Measurements from ENCODE around the gene SEL1L3.
"Not testable (repeated sequence)": the region's sequence is repeated elsewhere in the genome, so short reads cannot be mapped to it uniquely, and the experiment has no call there.

The SEL1L3 gene

DNA sequence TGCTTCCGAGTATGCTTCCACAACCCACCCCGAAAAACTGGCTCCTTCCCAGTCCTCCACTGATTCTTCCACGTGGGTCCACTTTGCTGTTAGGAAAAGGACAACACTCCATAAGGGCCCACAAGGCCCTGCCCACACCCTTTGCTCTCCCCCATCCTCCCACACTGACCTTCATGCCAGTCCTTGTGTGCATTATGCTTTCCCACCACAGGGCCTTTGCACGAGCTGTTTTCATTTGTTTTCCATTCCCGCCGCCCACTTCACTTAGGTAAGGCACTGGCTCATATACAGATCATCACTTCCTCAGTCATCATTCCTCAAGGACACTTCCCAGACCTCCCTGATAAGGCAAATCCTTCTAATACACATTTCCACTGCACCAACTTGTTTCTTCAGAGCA lies 16.8 kb upstream of the SEL1L3 start:
- DNase-seq (ENCODE audit: low spot score): no peak

DNA sequence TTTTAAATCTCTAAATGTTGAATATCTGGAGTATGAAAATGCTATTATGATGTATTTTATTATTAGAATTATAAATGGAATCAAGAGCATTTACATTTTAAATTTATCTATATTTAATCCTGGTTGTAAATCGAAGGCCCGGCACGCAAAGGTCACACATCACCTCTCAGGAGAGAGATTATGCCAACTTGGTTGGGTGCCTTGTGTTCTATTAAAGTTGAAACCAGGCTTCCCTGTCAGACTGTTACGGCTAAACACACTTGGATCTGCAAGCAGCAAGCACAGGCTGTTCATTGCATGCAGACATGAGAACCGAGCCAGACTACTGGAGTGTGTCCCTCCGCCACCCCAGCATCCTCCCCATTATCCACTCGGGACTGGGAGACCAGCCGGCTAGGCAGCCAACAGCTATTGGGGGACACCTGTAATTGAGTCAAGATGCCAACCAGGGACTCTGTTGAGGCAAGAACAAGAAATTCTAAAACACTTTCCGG lies 16.4 kb upstream of the SEL1L3 start:
- DNase-seq (ENCODE audit: low spot score): no peak

DNA sequence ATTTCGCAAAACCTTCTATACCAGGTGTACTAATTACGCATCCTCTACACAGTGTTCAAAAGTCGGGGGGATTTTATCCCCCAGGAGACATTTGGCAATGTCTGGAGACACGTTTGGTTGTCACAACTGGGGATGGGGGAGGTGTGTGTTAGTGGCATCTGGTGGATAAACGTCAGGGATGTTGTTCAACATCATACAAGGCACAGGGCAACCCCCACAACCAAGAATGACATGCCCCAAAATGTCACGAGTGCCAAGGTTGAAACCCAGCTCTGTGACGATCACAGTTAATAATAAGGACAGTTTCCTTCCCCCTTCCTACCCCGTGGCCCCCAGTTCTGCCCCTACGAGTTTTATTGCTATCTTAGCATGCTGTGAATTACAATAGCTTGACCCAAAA lies 15.9 kb upstream of the SEL1L3 start:
- no peak for DNase-seq (ENCODE audit: low spot score)

DNA sequence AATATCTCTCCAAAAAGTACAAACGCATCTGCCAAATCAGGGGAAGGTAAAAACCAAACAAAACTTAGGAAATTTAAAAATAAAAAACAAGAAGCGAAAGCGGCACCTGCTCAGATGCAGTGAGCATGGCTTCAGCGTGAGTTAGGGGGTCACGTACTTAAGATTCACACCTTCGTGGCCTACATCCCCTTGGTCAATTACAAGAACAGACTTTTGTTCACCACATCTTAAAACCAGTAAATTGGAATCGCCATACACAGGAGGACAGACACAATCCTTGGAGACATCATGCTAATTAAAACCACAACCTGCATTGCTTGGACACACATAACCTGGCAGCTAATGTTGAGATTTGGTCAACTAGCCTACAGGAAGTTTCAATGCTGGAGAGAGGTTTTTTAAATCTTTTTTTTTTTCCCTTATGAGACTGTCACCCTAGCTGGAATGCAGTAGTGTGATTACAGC lies 12.5 kb upstream of the SEL1L3 start:
- no peak for DNase-seq (ENCODE audit: low spot score)

DNA sequence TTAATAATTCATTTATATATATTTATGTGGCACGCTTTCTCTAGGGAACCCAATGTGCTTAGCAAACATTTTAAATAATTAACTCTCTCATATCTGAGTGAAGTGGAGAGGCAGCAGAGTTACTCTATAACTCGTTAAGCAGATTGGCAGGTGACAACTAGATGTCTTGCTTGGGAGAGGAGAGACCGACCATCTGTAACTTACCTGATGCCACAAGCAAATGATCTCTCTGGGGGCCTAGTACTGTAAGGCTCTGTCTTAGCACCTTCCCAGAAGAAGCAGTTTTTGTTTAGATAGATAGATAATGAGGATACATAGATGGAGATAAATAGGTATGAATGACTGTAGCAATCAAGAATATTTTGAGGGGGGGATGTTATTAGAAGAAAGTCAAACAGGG lies 11.9 kb upstream of the SEL1L3 start:
- DNase-seq (ENCODE audit: low spot score): no peak

DNA sequence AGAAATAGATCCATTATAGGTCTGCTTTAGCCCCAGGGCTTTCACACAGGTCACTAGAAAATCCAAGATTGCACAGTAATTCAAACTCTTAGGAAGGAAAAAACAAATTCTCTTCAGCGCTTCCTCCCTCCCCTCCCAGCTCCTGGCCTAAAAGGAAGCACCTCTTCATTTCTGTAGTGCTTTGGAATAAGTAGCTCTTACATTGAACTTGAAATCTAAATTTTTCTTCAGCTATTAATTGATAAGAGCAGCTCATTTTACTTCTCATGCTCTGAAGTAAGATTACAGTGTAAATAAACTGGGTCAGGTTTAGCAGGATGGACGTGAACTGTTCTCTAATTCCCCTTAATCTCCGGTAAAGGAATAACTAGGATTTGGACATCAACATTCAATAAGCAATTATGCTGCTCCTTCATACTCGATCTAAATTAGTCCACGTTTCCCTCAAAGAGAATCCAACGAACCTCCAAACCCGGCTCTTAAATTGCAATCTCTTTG lies 10.9 kb upstream of the SEL1L3 start:
- DNase-seq (ENCODE audit: low spot score): no peak

DNA sequence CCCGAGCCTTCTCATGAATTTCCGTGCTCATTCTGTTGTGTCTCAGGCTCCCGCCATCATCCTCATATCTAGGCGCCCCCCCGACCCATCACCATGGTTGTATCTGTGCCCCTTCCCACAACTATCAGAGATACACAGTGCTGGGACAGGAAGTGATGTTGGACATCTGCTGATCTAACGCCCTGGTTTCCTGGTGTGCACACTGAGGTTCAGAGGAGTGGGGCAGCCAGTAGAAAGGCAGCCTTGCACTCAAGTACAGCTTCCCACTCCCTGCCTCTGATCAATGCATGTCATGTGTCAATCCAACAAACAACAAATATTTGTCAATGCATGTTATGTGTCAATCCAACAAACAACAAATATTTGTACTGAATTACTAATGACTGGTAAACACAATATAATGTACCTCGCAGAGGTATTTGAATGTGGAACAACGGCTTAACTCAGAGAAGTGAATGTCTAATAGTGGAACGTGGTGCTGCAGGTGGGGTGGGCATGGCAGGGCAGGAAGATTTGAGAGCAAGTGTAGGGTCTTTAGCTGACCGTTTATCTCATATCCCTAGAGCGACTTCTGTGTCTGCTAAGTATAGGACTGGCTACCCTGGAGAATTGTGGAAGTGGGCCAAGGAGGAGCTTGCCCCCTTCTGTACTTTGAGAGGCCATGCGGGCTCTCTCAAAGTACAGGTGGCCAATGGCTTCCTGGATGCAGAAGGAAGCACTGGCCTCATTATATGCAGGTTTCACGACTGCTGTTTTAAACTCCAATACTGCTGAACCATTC lies 10.3 kb upstream of the SEL1L3 start:
- DNase-seq (ENCODE audit: low spot score): no peak

DNA sequence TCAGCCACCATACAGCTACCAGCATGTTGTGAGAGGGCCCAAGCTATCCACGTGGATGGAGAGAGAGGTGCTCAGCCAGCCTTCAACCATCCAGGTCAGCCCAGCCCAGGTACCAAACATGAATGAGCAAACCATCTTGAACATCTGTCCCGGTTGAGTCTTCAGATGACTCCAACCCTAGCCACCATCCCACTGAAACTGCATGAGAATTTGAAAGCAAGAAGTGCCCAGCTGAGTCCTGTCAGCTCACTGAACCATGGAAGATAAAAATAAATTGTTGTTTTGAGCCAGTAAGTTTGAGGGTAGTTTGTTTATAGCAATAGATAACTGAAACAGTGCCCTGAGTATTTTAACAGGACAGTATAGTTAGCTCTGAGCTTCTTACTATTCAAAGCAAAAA lies 7.3 kb upstream of the SEL1L3 start:
- DNase-seq (ENCODE audit: low spot score): no peak

- no peak for DNase-seq (ENCODE audit: low spot score)
Observed at GRCh38 chr4:25867781-25868294, 5.0 kb upstream of the SEL1L3 start.

DNA sequence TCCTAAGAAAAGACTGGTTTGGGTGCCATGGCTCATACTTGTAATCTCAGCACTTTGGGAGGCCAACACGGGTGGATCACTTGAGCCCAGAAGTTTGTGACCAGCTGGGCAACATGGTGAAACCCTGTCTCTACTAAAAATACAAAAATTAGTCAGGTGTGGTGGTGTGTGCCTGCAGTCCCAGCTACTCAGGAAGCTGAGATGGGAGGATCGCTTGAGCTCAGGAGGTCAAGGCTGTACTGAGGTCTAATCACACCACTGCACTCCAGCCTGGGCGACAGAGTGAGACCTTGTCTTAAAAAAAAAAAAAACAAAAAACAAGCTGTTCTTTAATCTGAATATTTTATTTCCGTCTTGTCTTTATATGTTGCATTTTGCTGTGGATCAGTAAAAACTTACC lies 3.6 kb upstream of the SEL1L3 start:
- not testable (repeated sequence) for DNase-seq (ENCODE audit: low spot score)

GRCh38 chr4:25865586-25865985 lies 2.8 kb upstream of the SEL1L3 start:
- DNase-seq (ENCODE audit: low spot score): peak; percentile 93

DNA sequence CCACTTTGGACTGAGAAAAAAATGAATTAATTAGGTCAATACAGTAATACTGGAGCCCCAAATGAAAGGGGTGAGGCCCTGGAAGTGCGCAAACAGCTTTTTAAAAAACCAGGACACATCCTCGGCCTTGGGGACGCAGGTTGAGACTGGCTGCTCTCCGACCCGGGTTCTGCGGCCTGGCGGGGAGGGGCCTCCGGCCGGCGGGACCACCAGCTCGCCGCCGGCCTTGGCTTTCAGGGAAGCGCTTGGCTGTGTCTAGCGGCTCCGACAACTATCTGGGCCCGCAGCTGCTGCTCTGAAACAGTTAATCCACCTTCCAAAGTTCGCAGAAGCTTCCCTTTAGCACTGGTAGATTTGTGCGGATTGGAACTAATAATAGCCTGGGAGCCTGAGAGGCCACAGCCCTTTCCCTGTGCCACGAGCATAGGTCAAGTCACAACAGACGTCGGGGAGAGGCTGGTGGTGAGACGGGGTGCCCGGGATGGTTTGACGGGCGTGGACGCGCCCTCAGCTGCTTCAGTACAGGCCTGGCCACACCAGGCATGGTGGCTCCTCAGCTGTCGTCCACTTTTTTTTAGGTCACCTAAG lies 1.1 kb upstream of the SEL1L3 start:
- no peak for DNase-seq (ENCODE audit: low spot score)

- peak; percentile 53 for DNase-seq (ENCODE audit: low spot score)
Observed at GRCh38 chr4:25863347-25863784, 578 bp upstream of the SEL1L3 start.

- no peak for DNase-seq (ENCODE audit: low spot score)
Observed at GRCh38 chr4:25861951-25862410, 807 bp downstream of the SEL1L3 start.

- no peak for DNase-seq (ENCODE audit: low spot score)
Observed at GRCh38 chr4:25861280-25861950, 1.4 kb downstream of the SEL1L3 start.

DNA sequence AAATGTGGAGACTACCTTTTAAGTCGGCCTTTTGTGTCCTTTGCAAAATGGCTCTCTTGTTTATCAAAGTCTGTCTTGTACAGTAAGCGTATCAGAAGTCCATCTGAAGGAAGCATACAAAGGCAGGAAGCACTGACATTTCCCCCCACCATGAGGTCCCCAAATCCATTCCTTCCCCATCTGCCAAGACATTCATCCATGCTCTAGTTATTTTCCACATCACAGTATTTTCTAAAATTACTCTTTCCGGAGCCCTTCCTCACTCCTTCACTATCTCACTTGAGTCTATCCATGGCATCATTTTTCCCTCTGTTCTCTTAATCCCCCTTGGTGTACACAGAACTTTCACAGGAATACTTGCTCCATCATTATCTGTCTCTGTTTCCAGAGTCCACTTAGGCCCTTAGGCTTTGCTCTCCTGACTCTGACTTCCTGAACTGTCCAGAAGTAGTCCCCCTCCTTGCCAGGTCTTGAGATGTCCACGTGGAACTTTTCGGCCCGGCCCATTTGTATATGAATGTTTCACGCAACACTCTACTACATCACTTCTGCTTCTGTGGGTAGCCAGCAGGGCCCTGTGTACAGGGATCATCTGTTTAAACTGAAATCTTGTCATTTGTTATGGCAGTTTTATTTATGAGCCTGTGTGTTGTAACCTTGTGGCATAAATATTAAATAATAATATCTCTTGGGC lies 2.1 kb downstream of the SEL1L3 start:
- DNase-seq (ENCODE audit: low spot score): no peak

DNA sequence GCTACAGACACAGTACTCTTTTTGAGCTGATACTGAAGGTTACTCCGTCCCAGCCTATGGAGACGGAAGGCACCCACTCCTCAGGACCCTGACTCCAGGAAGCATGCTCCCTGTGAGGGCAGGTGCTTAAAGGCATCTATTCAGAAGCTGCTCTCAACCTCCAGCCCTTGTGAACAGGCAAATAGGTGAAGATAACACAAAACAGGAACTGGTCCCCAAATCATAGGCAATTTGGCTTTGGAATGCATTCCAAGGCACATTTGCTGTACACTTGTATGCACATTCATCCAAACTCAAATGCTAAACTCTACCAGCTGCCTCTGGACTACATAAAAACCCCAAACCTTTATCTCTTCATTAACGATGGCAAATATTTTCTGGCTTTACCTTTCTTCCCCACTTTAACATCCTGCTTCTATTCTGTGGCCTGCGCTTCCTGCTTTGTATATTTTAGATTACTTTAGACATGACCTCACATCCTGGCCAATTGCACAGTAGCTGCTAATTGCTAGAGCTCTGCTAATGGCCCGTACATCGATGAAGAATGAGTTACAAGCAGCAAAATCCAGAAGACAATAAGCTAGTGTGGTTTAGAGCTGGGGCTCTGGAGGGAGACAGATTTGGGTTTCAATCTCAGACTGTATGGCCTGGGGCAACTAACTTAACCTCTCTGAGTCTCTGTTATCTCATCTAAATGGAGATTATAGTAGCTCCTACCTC lies 3.2 kb downstream of the SEL1L3 start:
- DNase-seq (ENCODE audit: low spot score): no peak

DNA sequence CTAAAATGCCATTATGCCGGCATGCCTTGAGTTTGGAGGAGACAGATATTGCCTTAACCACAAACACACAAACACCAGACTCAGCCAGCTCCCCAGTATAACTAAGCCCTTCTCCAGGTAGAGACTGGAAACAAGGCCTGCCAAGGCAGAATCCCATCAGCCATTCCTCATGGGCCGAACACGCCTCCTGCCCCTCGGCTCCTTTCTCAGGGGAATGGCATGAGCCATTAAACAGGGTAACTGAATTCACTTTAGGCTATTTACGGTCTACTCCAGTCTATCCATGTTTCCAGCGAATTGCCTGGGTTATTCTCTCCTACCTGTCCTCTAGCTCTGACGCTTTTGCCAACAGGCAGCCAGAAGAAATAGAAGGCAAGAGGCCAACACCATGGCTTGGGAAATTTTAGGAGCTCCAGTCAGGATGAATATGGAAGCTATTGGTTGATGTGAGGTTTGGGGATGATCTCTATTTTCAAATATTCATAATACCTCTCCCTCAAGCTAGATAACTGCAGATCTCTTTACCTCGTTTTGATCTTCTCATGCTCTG lies 4.9 kb downstream of the SEL1L3 start:
- DNase-seq (ENCODE audit: low spot score): no peak

GRCh38 chr4:25857403-25857802 lies 5.4 kb downstream of the SEL1L3 start:
- no peak for DNase-seq (ENCODE audit: low spot score)

DNA sequence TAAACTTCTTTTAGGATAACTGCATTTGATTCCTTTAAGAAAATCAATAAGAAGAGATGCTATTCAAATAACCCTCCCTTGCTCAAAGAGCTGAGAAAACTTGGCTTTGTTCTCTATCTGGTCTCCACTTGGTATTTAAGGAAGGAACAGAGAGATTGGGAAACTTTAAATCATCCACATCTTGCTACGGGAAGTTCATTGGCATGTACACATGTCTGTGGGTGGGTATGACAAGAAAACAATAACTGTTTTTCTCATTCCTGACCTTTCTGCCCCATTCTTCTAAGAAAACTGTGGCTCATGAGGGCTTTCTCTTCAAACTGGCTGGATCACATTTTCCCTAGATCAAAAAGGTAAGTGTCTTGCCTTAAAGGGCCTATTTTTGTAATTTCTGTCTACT lies 6.0 kb downstream of the SEL1L3 start:
- no peak for DNase-seq (ENCODE audit: low spot score)

GRCh38 chr4:25852103-25852502 lies 10.7 kb downstream of the SEL1L3 start:
- DNase-seq (ENCODE audit: low spot score): no peak

All from LoVo (cell line).